SK-N-SH treated with all-trans-retinoic acid at 6 μM for 48 hours (cell line): ENCODE data around the gene PKNOX2.

Experiments
- ATAC-seq: fragments of 200-7000 bp; cut with Tn5 transposase; 3 replicates; pipeline ENCODE4 v1.9.1; 2020; ENCODE audit warnings: mild to moderate bottlenecking, moderate library complexity
- ARNTL ChIP-seq: fragments of 450-650 bp; formaldehyde crosslinking; IDR thresholded peaks from 2 replicates; pipeline ENCODE4 v1.5.0; 2020; ENCODE audit warnings: low read depth, mild to moderate bottlenecking, moderate library complexity, borderline replicate concordance
- BACH2 ChIP-seq: fragments of 250-450 bp; sonication (Bioruptor Pico); IDR thresholded peaks from 2 replicates; pipeline ENCODE4 v1.9.0; 2021; ENCODE audit warnings: mild to moderate bottlenecking, borderline replicate concordance
- CREB5 ChIP-seq: fragments of 250-450 bp; sonication (Bioruptor Pico); IDR thresholded peaks from 2 replicates; pipeline ENCODE4 v1.5.1; 2020; ENCODE audit warnings: low read depth, mild to moderate bottlenecking, moderate library complexity
- CSDC2 ChIP-seq: fragments of 250-450 bp; sonication (Bioruptor Pico); IDR thresholded peaks from 2 replicates; pipeline ENCODE4 v1.5.0; 2020; ENCODE audit warnings: mild to moderate bottlenecking, moderate library complexity
- CSRNP3 ChIP-seq: fragments of 250-450 bp; sonication (Bioruptor Pico); IDR thresholded peaks from 2 replicates; pipeline ENCODE4 v1.5.1; 2021; ENCODE audit warnings: mild to moderate bottlenecking, moderate library complexity
- ESRRG ChIP-seq: fragments of 250-450 bp; sonication (Bioruptor Pico); IDR thresholded peaks from 2 replicates; pipeline ENCODE4 v1.6.1; 2021; ENCODE audit warnings: mild to moderate bottlenecking
- GLIS3 ChIP-seq: fragments of 250-450 bp; sonication (Bioruptor Pico); IDR thresholded peaks from 2 replicates; pipeline ENCODE4 v1.5.0; 2020; ENCODE audit warnings: mild to moderate bottlenecking, moderate library complexity
- ISL1 ChIP-seq: fragments of 250-450 bp; sonication (Bioruptor Pico); IDR thresholded peaks from 2 replicates; pipeline ENCODE4 v2.1.2; 2022; ENCODE audit warnings: mild to moderate bottlenecking, moderate library complexity
- OSR1 ChIP-seq: fragments of 250-450 bp; sonication (Bioruptor Pico); IDR thresholded peaks from 2 replicates; pipeline ENCODE4 v1.8.0; 2022; ENCODE audit warnings: moderate library complexity, mild to moderate bottlenecking, inconsistent platforms
- POU6F1 ChIP-seq: fragments of 250-450 bp; sonication (Bioruptor Pico); IDR thresholded peaks from 2 replicates; pipeline ENCODE4 v1.8.0; 2021; ENCODE audit warnings: low read depth, mild to moderate bottlenecking, moderate library complexity, borderline replicate concordance
- PPARA ChIP-seq: fragments of 250-450 bp; sonication (Bioruptor Pico); IDR thresholded peaks from 2 replicates; pipeline ENCODE4 v1.5.0; 2020; ENCODE audit warnings: mild to moderate bottlenecking, borderline replicate concordance
- RARB ChIP-seq: fragments of 250-450 bp; sonication (Bioruptor Pico); IDR thresholded peaks from 2 replicates; pipeline ENCODE4 v1.8.0; 2021; ENCODE audit warnings: mild to moderate bottlenecking, moderate library complexity
- SNAI2 ChIP-seq: fragments of 250-450 bp; sonication (Bioruptor Pico); IDR thresholded peaks from 2 replicates; pipeline ENCODE4 v1.5.0; 2020; ENCODE audit warnings: mild to moderate bottlenecking, moderate library complexity
- TCF4 ChIP-seq: fragments of 250-450 bp; sonication (Bioruptor Pico); IDR thresholded peaks from 2 replicates; pipeline ENCODE4 v1.8.0; 2021; ENCODE audit warnings: mild to moderate bottlenecking, moderate library complexity, borderline replicate concordance
- TOX ChIP-seq: fragments of 250-450 bp; sonication (Bioruptor Pico); IDR thresholded peaks from 2 replicates; pipeline ENCODE4 v1.8.0; 2021; ENCODE audit warnings: mild to moderate bottlenecking, moderate library complexity, borderline replicate concordance
- TSHZ2 ChIP-seq: fragments of 250-450 bp; sonication (Bioruptor Pico); IDR thresholded peaks from 2 replicates; pipeline ENCODE4 v1.5.0; 2020; ENCODE audit warnings: mild to moderate bottlenecking, moderate library complexity
- ZC3H10 ChIP-seq: fragments of 250-450 bp; sonication (Bioruptor Pico); IDR thresholded peaks from 2 replicates; pipeline ENCODE4 v1.5.1; 2021; ENCODE audit warnings: mild to moderate bottlenecking, moderate library complexity
- ZFP3 ChIP-seq: fragments of 250-450 bp; sonication (Bioruptor Pico); IDR thresholded peaks from 2 replicates; pipeline ENCODE4 v1.5.0; 2020; ENCODE audit warnings: mild to moderate bottlenecking, moderate library complexity
- ZFP30 ChIP-seq: fragments of 450-650 bp; formaldehyde crosslinking; IDR thresholded peaks from 2 replicates; pipeline ENCODE4 v1.5.0; 2022; ENCODE audit warnings: mild to moderate bottlenecking, moderate library complexity
- ZNF565 ChIP-seq: fragments of 450-650 bp; formaldehyde crosslinking; conservative IDR thresholded peaks from 2 replicates; pipeline ENCODE4 v1.5.0; 2020; ENCODE audit warnings: low read depth, mild to moderate bottlenecking, moderate library complexity
- ZNF70 ChIP-seq: fragments of 450-650 bp; formaldehyde crosslinking; IDR thresholded peaks from 2 replicates; pipeline ENCODE4 v1.5.0; 2020; ENCODE audit warnings: mild to moderate bottlenecking, moderate library complexity
- ZNF8 ChIP-seq: fragments of 450-650 bp; formaldehyde crosslinking; IDR thresholded peaks from 2 replicates; pipeline ENCODE4 v1.5.0; 2020; ENCODE audit warnings: mild to moderate bottlenecking, moderate library complexity

PKNOX2 gene

GRCh38 chr11:125177543-125177942 is 13.0 kb downstream of the PKNOX2 start:
- no peak for ATAC-seq
- TF ChIP-seq BACH2 (CRISPR knock-in tag) (no peak), CSDC2 (CRISPR knock-in tag) (no peak), RARB (CRISPR knock-in tag) (no peak), ESRRG (CRISPR knock-in tag) (no peak), ZNF8 (CRISPR knock-in tag) (no peak), TOX (CRISPR knock-in tag) (no peak), CREB5 (CRISPR knock-in tag) (no peak), ARNTL (CRISPR knock-in tag) (no peak)

GRCh38 chr11:125179346-125179745 is 14.8 kb downstream of the PKNOX2 start:
- no peak for ATAC-seq
- TF ChIP-seq ZFP3 (CRISPR knock-in tag) (no peak), GLIS3 (CRISPR knock-in tag) (no peak), PPARA (no peak), RARB (CRISPR knock-in tag) (no peak), ISL1 (no peak), ARNTL (CRISPR knock-in tag) (no peak), TOX (CRISPR knock-in tag) (no peak), POU6F1 (no peak), ESRRG (CRISPR knock-in tag) (no peak), BACH2 (CRISPR knock-in tag) (no peak), CSDC2 (CRISPR knock-in tag) (no peak), SNAI2 (no peak), ZNF8 (CRISPR knock-in tag) (no peak), OSR1 (CRISPR knock-in tag) (no peak), CSRNP3 (CRISPR knock-in tag) (no peak)

GRCh38 chr11:125179895-125180294 is 15.3 kb downstream of the PKNOX2 start:
- no peak for ATAC-seq
- no peak for TF ChIP-seq ZNF565 (CRISPR knock-in tag)
- no peak for TF ChIP-seq TOX (CRISPR knock-in tag)
- no peak for TF ChIP-seq BACH2 (CRISPR knock-in tag)
- TF ChIP-seq TCF4, result no peak
- TF ChIP-seq ZNF8 (CRISPR knock-in tag), result no peak
- TF ChIP-seq TSHZ2 (CRISPR knock-in tag), result no peak
- no peak for TF ChIP-seq SNAI2
- TF ChIP-seq GLIS3 (CRISPR knock-in tag), result no peak
- no peak for TF ChIP-seq ZC3H10 (CRISPR knock-in tag)

- no peak for ATAC-seq
- TF ChIP-seq POU6F1, result no peak
- no peak for TF ChIP-seq SNAI2
- TF ChIP-seq CSDC2 (CRISPR knock-in tag), result no peak
- TF ChIP-seq ZFP3 (CRISPR knock-in tag), result no peak
- no peak for TF ChIP-seq ZFP30 (CRISPR knock-in tag)
- TF ChIP-seq TCF4, result no peak
- TF ChIP-seq ZNF8 (CRISPR knock-in tag), result no peak
- TF ChIP-seq RARB (CRISPR knock-in tag), result no peak
- TF ChIP-seq CREB5 (CRISPR knock-in tag), result no peak
- no peak for TF ChIP-seq ISL1
- TF ChIP-seq ESRRG (CRISPR knock-in tag), result no peak
- no peak for TF ChIP-seq ZNF70 (CRISPR knock-in tag)
- TF ChIP-seq TOX (CRISPR knock-in tag), result no peak
- TF ChIP-seq ARNTL (CRISPR knock-in tag), result no peak
- no peak for TF ChIP-seq OSR1 (CRISPR knock-in tag)
- no peak for TF ChIP-seq BACH2 (CRISPR knock-in tag)
- TF ChIP-seq ZNF565 (CRISPR knock-in tag), result no peak
These were observed 16.1 kb downstream of the PKNOX2 start for GRCh38 chr11:125180413-125181305.
